ENCODE results near the gene ZG16. TPM values are rescaled to one million over a fixed set of nuclear protein-coding genes. Genes with fewer than 3 reads are reported as not detected.

Gene ZG16
- total and polyA plus RNA-seq, 2 of the 8 experiments (the other 6 are each of a cell fraction or from before 2014, with no cell fraction given), result not detected

DNA sequence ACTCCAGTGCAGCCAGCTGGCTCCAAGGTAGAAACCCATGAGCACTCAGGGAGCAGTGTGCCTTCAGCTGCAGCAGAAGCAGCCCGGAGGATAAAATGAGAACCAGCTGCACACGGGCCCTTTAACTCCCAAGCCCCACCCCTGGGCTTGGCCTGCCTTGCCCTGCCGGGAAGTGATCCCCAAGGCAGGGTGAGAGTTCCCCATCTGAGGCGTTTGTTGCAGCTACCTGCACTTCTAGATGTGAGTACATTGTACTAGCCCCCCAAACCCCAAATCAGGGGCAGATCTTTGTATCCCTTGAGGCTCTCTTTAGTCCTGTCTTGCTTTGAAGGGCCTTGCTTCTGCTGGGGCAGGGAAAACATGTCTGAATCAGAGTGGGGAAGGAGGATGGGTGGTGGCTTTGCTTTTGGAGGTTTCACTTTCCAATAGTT lies 42.2 kb downstream of the ZG16 start, which contains the start of gene MVP:
TSS of gene MVP (plus strand) at position 192 of the 431 bp plus-strand sequence. CDS start 10,088 bp downstream, outside the sequence.
- H3K79me1 ChIP-seq (ENCODE audit: low read depth, low read length), result peaks cover 5% of the 10 kb centered on the region; the same call in 1 of the 2 replicates
- no peak within 1 kb of the TSS for H3K23ac ChIP-seq (ENCODE audit: insufficient read length)
- TF ChIP-seq, protein P1, sequence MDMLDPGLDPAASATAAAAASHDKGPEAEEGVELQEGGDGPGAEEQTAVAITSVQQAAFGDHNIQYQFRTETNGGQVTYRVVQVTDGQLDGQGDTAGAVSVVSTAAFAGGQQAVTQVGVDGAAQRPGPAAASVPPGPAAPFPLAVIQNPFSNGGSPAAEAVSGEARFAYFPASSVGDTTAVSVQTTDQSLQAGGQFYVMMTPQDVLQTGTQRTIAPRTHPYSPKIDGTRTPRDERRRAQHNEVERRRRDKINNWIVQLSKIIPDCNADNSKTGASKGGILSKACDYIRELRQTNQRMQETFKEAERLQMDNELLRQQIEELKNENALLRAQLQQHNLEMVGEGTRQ (IDR thresholded peaks at IDR 0.05; ENCODE audit: low read length), result no peak
- TF ChIP-seq NANOG (IDR thresholded peaks at IDR 0.05; ENCODE audit: insufficient read depth, low read depth, low read length, poor library complexity, severe bottlenecking) (no peak), YY1 (IDR thresholded peaks at IDR 0.05; ENCODE audit: low read depth, low read length) (no peak), JUN (IDR thresholded peaks at IDR 0.05; ENCODE audit: low read depth, low read length) (no peak), KDM1A (IDR thresholded peaks at IDR 0.05; ENCODE audit: borderline replicate concordance, low read length) (no peak), CHD2 (IDR thresholded peaks at IDR 0.05; ENCODE audit: low read length) (no peak), TCF12 (IDR thresholded peaks at IDR 0.05; ENCODE audit: low read depth, low read length) (no peak), FOSL1 (IDR thresholded peaks at IDR 0.05; ENCODE audit: insufficient read depth, low read depth, low read length) (no peak), TAF1 (IDR thresholded peaks at IDR 0.05; ENCODE audit: low read depth, low read length) (no peak), SIX5 (IDR thresholded peaks at IDR 0.05; ENCODE audit: low read depth, low read length) (no peak), HDAC2 (IDR thresholded peaks at IDR 0.05; ENCODE audit: borderline replicate concordance in 1 of 2, low read depth in 2 of 2, low read length in 2 of 2) (no peak)
- TF ChIP-seq, protein P2, sequence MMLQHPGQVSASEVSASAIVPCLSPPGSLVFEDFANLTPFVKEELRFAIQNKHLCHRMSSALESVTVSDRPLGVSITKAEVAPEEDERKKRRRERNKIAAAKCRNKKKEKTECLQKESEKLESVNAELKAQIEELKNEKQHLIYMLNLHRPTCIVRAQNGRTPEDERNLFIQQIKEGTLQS (IDR thresholded peaks at IDR 0.05; ENCODE audit: insufficient read depth, low read depth, low read length), result no peak
- DNase-seq (ENCODE audit: low read depth in 1 of 2, low spot score in 2 of 2) (peak in 1 of 2 experiments; percentile 39), FAIRE-seq (no peak)
- H3K36me3 ChIP-seq (ENCODE audit: control insufficient read depth in 2 of 4, insufficient read depth in 4 of 4, low read length in 3 of 4), result peaks cover 12 to 23% (median 18%) of the 10 kb centered on the region in 4 experiments
- no peak within 1 kb of the TSS for H2BK5ac ChIP-seq (ENCODE audit: low read depth, low read length)
- no peak within 1 kb of the TSS for H3K9ac ChIP-seq (replicated peaks in 1 of 4; ENCODE audit: extremely low read depth in 1 of 4, low read depth in 3 of 4, low read length in 3 of 4)
- WGBS, 2 experiments (ENCODE audit: extremely low coverage in 1 of 2, insufficient coverage in 1 of 2, insufficient read length in 1 of 2, insufficient replicate concordance in 2 of 2, low coverage in 1 of 2, low lambda C conversion rate in 2 of 2, missing lambda C conversion rate in 1 of 2), result 88% methylated on average over 3 of the region's 4 CpGs; no CpG with 5 or more reads in 1 of the 2 experiments
- no peak within 1 kb of the TSS for H2AK5ac ChIP-seq (ENCODE audit: low read depth, low read length)
- no peak within 1 kb of the TSS; a peak in 1 of 8 replicates for H3K4me3 ChIP-seq (ENCODE audit: extremely low read depth in 1 of 4, insufficient read depth in 2 of 4, low read depth in 3 of 4, low read length in 4 of 4)
- no peak within 1 kb of the TSS for H4K8ac ChIP-seq (ENCODE audit: extremely low read depth, insufficient read depth, low read length)
- no peak within 1 kb of the TSS for H2BK120ac ChIP-seq (replicated peaks; ENCODE audit: low read depth, low read length)
- no peak within 1 kb of the TSS for H3K4me2 ChIP-seq (ENCODE audit: insufficient read depth in 1 of 2, low read depth in 2 of 2, low read length in 2 of 2)
- POLR2A ChIA-PET (ENCODE audit: partially characterized antibody), result interaction anchor here (0.6 to 16.6 kb wide), 12 partner anchors 9 to 211 kb away, joined by 3 to 167 read pairs (median 4); partner anchors contain the start of gene TLCD3B
- no peak within 1 kb of the TSS for H3K18ac ChIP-seq (ENCODE audit: extremely low read depth, low read length)
- H3K4ac ChIP-seq (replicated peaks; ENCODE audit: insufficient read length, low read depth, low read length), result no peak within 1 kb of the TSS
- no peak within 1 kb of the TSS for H4K5ac ChIP-seq (ENCODE audit: insufficient read length, low read depth, low read length)
- no peak within 1 kb of the TSS for H2BK12ac ChIP-seq (ENCODE audit: low read depth, low read length)
- H3K27ac ChIP-seq (ENCODE audit: low read depth, low read length), result no peak within 1 kb of the TSS
- H4K91ac ChIP-seq (replicated peaks; ENCODE audit: insufficient read length, low read length), result no peak within 1 kb of the TSS
- H3K79me2 ChIP-seq (ENCODE audit: control insufficient read depth in 1 of 2, insufficient read depth in 2 of 2, low read length in 2 of 2), result peaks cover 0 to 18% of the 10 kb centered on the region in 2 experiments; a peak in 1 of 4 replicates
- H3K56ac ChIP-seq (replicated peaks; ENCODE audit: insufficient read length, low read depth, low read length), result no peak within 1 kb of the TSS
- CTCF ChIA-PET (ENCODE audit: partially characterized antibody), result interaction anchor here (0.6 to 17.5 kb wide), 10 partner anchors 9 to 235 kb away, joined by 3 to 212 read pairs (median 6); partner anchors contain the start of genes MAZ and ZG16
- no peak within 1 kb of the TSS for H2BK15ac ChIP-seq (ENCODE audit: low read length)
- peaks cover 4% of the 10 kb centered on the region for H3K23me2 ChIP-seq (ENCODE audit: low read depth, low read length)
- no peaks in the 10 kb centered on the region for H3K9me3 ChIP-seq (ENCODE audit: insufficient read depth in 2 of 2, low read depth in 1 of 2, low read length in 1 of 2)
- H2BK20ac ChIP-seq (ENCODE audit: low read length), result no peak within 1 kb of the TSS
- peaks cover 0 to 7% (median 3%) of the 10 kb centered on the region in 4 experiments; a peak in 5 of 7 replicates for H3K4me1 ChIP-seq (replicated peaks in 1 of 4; ENCODE audit: control insufficient read depth in 3 of 4, insufficient read depth in 4 of 4, low read length in 3 of 4)
- no peak within 1 kb of the TSS for H2AFZ ChIP-seq (ENCODE audit: low read length)
- H3K14ac ChIP-seq (ENCODE audit: insufficient read length), result no peak within 1 kb of the TSS
- peaks cover 2 to 4% of the 10 kb centered on the region in 2 experiments for H4K20me1 ChIP-seq (replicated peaks in 1 of 2; ENCODE audit: control insufficient read depth in 1 of 2, insufficient read depth in 2 of 2, low read length in 2 of 2)
- no peaks in the 10 kb centered on the region for H3K27me3 ChIP-seq (replicated peaks in 1 of 4; ENCODE audit: control insufficient read depth in 3 of 4, extremely low read depth in 1 of 4, insufficient read depth in 3 of 4, low read length in 3 of 4)
